Measurements from ENCODE around the gene CEP78.
A peak's percentile ranks its signal among the peaks of the same experiment; 100 is the strongest.

CEP78 gene

DNA sequence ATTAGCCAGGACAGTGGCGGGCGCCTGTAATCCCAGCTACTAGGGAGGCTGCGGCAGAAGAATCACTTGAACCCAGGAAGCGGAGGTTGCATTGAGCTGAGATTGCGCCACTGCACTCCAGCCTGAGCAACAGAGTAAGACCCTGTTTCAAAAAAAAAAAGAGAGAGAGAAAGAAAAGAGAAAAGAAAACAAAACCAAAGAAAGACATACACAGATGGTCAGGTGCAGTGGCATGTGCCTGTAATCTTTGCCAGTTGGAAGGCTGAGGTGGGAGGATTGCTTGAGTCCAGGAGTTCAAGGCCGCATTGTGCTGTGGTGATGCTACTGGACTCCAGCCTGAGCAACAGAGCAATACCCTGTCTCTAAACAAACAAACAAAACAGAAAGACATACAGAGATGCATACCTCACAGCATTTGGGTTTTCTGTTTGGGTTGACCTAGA is 51.1 kb downstream of the CEP78 start:
- no peak for DNase-seq (ENCODE audit: low spot score)

DNA sequence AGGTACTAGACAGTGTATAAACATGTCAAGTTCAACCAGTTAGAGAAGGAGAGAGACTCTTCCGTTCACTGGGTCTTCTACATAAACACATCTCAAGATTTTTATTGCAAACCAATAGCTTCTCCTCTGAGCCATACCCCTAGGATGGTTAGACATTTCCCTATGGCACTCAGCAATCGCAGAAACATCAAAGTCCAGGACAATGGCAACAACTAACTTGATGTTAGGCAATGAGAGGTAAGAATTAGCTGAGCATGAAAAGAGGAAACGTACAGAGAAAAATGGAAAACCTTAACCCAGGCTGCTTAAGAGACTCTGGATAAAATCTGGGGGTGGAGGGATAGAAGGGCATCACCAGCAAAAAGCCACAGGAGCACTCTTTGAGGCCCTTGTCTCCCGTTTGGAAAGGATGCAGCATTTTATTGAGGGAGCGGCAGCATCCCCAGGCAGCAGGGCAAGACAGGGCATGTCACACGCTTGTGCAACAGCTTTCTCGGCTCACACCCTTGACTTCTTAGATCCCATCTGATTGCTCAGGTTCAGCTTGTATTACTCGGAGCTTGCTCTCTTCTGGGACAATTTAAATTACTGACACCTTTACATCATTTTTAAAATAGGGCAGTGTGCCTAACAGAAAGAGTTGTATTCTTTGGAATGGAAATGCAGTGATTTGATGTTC is 52.5 kb downstream of the CEP78 start:
- DNase-seq (ENCODE audit: low spot score) = no peak

DNA sequence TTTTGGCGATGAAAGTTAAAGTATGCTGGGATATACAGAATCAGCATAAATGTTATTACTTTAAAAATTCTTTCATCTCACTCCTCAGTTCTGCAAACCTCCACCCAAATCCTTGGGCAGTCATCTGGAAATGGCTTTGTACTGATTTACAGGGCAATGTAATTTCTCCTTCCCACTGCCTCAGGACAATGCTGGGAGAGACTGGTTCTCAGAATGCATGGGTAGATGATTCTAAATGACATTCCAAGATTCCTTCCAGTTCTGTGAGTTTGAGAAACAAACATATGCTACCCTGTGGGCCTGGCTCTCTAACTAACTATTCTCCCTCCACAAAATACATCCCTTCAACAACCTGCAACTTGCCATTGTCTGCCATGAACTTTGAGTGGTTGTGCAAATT is 53.6 kb downstream of the CEP78 start:
- DNase-seq (ENCODE audit: low spot score) = no peak

- DNase-seq (ENCODE audit: low spot score) = no peak
Measured at GRCh38 chr9:78291240-78291925, 55.5 kb downstream of the CEP78 start.

DNA sequence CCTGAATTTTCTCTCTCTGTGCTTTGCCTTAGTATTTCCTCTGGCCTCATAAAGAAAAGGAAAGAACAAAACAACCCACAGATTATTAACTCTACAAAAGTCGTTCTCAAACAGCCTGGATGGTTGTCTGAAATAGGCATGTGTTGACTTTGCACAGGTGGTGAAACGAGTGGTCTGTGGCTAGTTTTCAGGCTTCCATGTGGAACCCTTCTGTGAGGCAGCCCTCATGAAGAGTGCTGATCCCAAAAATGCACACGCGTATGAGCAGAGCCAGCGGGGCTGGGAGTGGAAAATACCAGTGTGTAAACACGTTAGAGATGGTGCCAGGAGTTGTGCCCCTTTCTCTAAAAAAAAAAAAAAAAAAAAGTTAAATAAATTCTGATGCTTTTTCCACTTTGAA is 56.2 kb downstream of the CEP78 start:
- no peak for DNase-seq (ENCODE audit: low spot score)

- DNase-seq (ENCODE audit: low spot score) = no peak
Measured at GRCh38 chr9:78292716-78293497, 57.0 kb downstream of the CEP78 start.

DNA sequence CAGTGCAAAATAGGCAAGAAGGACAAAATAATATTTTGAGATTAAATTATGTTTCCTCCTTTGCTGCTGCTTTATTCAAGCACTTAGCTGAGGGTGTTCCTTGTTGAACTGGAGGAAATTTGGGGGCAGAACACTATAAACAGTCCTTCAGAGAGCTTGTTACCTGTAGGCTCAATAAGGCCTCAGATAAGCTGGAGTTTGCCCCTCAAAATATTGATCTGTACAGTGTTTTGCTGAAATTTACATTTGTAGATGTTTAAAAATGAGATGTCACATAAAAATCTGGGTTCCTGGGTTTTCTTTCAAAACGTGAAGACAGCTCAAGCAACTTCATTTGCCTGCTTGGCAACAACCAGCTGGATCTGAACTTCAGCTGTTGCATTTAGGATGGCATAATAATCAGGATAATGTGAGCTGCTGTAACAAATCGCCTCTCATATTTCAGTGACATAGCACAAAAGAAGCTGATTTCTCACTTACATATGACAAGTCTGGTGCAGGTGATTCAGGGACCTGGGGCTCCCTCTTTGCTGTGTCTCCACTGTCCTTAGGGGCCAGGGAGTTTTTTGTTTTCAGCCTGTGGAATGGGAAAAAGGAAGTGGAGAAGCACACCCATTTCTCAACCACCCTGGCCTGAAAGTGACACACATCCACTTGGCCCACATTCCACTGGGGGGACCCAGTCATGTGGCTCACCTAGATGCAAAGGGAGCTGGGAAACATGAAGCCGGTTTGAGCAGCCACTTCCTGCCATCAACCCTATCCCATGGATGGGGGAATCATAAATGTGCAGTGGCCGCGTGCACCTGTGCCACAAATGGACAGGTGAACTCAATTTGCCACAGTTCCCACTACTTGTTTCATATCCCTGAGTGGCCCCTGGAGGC is 58.7 kb downstream of the CEP78 start:
- DNase-seq (ENCODE audit: low spot score) = no peak

DNA sequence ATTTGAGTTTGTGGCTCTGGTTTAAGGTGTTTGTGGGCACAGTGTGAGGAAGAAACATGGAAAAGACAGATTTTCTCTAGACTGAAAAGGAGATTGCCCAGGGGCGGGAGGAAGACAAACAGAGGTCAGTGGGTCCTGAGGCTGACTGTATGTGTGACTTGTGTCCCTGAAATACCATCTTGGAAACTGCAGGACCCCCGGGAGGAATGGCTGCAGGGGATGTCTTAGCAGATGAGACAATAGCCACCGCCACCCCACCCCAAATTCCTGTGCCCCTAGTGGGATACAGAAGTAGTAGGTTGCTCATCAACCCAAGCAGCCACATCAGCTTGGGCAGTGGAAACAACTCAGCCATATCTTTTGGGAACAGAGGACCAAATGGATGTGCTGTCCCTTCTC is 59.3 kb downstream of the CEP78 start:
- DNase-seq (ENCODE audit: low spot score) = no peak

DNA sequence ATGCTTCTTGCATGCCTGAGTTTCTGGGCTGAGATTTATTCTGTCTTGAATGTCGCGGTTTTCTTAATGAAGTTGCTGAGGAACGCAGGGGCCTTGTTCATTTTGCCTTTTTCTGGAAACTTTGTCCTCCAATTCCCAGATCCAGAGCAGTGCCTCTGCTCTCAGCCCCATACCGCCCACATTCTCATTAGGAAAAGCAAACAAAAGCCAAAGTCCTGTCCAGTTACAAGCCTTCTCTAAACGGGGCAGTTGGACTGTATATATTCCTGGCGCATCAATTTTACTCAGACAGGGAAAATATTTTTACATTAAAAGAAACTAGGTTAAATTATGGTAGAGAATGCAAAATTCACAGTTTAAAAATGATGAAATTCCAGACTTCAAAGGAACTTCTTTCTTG is 59.9 kb downstream of the CEP78 start:
- peak; percentile 37 for DNase-seq (ENCODE audit: low spot score)

DNA sequence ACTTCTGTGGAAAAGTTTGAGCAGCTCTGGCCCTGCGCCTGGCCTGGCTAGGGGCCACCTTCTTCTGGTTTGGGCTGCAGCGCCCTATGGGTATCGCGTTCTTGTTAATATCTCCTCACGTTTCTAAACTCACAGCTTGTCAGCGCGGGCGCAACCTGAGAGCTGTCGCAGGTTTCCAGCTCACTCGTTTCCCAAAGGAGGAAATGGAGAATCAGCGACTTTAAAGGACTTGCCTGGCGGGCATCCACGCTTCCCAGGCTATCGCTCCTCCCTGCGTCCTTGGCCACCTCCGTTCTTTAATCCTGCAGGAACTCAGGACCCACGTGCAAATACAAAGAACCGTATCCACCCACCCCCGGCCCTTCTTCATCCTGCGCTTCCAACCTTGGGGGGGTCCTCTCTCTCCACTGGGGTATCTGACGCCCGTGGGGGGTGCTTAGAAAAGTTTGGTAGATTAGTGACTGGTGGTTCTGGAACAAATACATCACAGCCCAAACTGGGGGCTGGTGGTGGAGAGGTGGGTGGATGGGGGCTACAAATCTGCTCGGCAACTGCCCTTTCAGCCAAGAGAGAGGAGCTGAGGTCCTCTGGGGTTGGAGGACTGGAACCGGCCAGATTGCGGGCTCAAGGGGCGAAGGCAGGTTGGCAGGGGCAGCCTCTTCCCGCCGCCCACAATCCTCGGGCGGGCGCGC is 60.5 kb downstream of the CEP78 start:
- peak; percentile 55 for DNase-seq (ENCODE audit: low spot score)

DNA sequence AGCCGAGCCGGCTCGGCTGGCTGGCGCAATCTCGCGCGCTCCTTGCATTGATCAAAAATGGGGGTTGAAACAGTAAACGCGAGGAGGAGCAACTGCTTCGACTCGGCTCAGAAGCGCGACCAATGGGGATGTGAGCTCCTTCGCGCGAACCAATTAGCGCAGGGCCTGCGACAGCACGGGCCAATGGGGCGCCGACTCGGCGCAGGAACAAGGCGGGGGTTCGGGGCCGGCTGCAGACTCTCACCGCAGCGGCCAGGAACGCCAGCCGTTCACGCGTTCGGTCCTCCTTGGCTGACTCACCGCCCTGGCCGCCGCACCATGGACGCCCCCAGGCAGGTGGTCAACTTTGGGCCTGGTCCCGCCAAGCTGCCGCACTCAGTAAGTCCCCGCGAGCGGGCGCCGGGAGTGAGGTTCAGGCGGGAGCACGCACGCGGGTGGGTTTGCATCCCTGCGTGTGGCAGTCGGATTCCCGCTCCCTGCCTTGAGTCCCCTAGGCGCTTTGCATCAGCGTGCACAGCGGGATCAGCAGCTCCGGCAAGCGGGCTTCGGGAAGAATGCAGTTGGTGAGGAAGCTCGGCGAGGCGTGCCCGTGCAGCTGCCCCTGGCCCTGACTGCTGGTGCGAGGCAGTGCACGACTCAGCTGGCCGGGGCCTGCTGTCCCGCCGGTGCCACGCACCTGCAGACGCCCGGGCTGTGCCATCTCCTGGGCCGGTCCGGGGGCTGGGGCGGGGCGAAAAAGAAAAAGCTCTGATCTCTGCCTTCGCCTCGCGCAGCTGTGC is 61.2 kb downstream of the CEP78 start, which contains the start of gene PSAT1:
PSAT1 (plus strand) TSS at position 233 of the 779 bp plus-strand sequence; CDS start at position 319, 86 bp downstream.
- peak; percentile 95 for DNase-seq (ENCODE audit: low spot score)

DNA sequence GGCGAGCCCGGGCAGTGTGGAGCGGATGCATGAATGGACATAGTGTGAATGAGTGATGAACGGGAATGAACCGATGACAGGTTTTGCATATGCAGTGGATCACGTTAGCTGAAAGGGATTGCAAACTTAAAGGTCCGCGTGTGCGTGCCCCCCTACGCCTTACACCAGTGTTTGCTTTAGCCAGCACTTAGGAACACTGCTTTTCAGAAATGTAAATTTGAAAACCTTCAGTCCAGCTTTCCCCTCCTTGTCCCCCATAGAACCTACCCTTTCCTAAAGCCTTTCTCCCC is 61.7 kb downstream of the CEP78 start:
- DNase-seq (ENCODE audit: low spot score) = peak; percentile 78

- DNase-seq (ENCODE audit: low spot score) = peak; percentile 90
Measured at GRCh38 chr9:78298046-78298765, 62.3 kb downstream of the CEP78 start.

DNA sequence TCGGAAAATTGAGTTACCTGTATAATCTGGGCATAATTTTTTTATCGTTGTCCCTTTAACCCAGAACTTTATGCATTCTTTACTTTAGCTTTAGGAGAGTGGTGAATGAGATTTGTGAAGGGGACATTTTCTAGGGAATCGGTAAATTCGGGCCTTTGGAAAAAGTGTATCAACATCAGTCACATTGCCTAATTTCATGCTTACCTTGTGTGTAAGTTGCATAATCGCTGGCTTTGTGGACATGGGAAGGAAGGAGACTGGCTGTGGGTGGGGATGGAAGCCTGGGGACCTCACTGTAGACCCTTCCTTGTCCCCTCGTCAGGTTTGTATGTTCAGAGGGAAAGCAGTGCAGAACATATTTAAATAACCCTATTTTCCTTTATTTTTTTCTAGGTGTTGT is 64.3 kb downstream of the CEP78 start:
- no peak for DNase-seq (ENCODE audit: low spot score)

DNA sequence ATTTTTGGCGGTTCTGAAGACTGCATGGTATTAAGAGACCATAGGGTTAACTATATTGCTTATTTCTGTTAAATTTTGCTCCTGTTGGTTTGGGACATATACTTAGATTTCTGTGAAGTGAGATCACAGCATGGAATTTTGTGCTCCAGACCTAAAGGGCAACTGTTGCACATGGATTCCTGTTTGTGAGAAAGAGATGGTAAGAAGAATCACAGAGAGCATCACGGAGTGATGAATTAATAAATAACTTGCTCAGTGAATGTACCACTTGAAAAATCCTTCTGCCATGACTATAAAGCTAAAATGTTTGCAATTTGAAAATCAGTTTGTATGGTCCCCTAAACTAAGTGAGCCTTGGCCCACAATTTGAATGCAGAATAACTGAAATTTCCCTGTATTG is 65.6 kb downstream of the CEP78 start:
- no peak for DNase-seq (ENCODE audit: low spot score)

DNA sequence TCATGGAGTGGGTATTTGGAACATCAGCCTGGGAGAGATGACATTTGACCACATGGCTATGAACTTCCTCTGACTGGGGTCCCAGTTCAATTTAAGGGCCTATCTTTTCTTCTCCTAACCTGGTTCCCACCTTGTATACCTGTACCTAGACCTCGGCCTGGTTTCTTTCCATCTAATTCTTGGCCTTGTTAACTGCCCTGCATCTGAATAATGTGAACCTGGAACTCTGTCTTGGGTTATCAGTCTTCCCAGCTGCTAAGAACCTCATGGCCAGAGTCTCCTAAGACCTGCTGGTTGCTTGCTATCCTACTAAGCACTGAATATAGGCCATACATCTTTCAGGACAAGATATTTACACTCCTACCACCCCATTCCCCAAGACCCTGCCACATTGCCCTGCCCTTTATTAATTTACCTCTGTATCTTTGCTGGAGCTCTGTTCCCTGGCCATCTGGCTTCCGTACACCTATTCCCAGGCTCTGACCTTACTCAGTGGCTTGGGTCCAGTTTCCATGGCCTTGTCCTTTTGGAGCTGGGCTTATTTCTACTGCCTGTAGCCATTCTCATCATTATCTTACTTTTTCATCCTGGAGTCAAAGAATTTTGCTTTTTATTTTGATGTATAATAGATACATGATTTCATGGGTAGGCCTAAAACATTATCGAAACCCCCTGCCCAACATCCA is 67.6 kb downstream of the CEP78 start:
- DNase-seq (ENCODE audit: low spot score) = no peak

- DNase-seq (ENCODE audit: low spot score) = no peak
Measured at GRCh38 chr9:78304357-78304756, 68.5 kb downstream of the CEP78 start.

GRCh38 chr9:78306222-78307076 is 70.6 kb downstream of the CEP78 start:
- DNase-seq (ENCODE audit: low spot score) = no peak
